ENCODE measurements around the gene PDE4D.

- TF ChIP-seq CTCF (IDR thresholded peaks at IDR 0.05): no peak
- no peak for TF ChIP-seq SMAD3 (CRISPR knock-in tag; IDR thresholded peaks at IDR 0.05; ENCODE audit: borderline replicate concordance)
- no peak for TF ChIP-seq ATF6 (CRISPR knock-in tag; IDR thresholded peaks at IDR 0.05)
- TF ChIP-seq ZNF138 (CRISPR knock-in tag; conservative IDR thresholded peaks at IDR 0.05): no peak
- no peak for TF ChIP-seq ZBTB21 (CRISPR knock-in tag; IDR thresholded peaks at IDR 0.05; ENCODE audit: borderline replicate concordance)
- no peak for TF ChIP-seq JUN (CRISPR knock-in tag; IDR thresholded peaks at IDR 0.05)
- no peak for TF ChIP-seq TP53 (CRISPR knock-in tag; IDR thresholded peaks at IDR 0.05)
- TF ChIP-seq ZNF423 (CRISPR knock-in tag; IDR thresholded peaks at IDR 0.05): no peak
- TF ChIP-seq, protein P1, sequence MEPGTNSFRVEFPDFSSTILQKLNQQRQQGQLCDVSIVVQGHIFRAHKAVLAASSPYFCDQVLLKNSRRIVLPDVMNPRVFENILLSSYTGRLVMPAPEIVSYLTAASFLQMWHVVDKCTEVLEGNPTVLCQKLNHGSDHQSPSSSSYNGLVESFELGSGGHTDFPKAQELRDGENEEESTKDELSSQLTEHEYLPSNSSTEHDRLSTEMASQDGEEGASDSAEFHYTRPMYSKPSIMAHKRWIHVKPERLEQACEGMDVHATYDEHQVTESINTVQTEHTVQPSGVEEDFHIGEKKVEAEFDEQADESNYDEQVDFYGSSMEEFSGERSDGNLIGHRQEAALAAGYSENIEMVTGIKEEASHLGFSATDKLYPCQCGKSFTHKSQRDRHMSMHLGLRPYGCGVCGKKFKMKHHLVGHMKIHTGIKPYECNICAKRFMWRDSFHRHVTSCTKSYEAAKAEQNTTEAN (CRISPR knock-in tag; IDR thresholded peaks at IDR 0.05): no peak
- TF ChIP-seq ATF2 (CRISPR knock-in tag; IDR thresholded peaks at IDR 0.05; ENCODE audit: borderline replicate concordance, low read depth): no peak
- TF ChIP-seq, protein P2, sequence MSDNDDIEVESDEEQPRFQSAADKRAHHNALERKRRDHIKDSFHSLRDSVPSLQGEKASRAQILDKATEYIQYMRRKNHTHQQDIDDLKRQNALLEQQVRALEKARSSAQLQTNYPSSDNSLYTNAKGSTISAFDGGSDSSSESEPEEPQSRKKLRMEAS (CRISPR knock-in tag; IDR thresholded peaks at IDR 0.05): no peak
- TF ChIP-seq FOXJ3 (CRISPR knock-in tag; IDR thresholded peaks at IDR 0.05; ENCODE audit: borderline replicate concordance): no peak
These were observed 428.6 kb downstream of the PDE4D start for GRCh38 chr5:59464969-59465368.
